Measurements from ENCODE around the gene GORAB.

- TF ChIP-seq, protein P1, sequence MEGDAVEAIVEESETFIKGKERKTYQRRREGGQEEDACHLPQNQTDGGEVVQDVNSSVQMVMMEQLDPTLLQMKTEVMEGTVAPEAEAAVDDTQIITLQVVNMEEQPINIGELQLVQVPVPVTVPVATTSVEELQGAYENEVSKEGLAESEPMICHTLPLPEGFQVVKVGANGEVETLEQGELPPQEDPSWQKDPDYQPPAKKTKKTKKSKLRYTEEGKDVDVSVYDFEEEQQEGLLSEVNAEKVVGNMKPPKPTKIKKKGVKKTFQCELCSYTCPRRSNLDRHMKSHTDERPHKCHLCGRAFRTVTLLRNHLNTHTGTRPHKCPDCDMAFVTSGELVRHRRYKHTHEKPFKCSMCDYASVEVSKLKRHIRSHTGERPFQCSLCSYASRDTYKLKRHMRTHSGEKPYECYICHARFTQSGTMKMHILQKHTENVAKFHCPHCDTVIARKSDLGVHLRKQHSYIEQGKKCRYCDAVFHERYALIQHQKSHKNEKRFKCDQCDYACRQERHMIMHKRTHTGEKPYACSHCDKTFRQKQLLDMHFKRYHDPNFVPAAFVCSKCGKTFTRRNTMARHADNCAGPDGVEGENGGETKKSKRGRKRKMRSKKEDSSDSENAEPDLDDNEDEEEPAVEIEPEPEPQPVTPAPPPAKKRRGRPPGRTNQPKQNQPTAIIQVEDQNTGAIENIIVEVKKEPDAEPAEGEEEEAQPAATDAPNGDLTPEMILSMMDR (conservative IDR thresholded peaks at IDR 0.05; ENCODE audit: low read depth, low read length) = no peak
- no peak for TF ChIP-seq EZH2 (IDR thresholded peaks at IDR 0.05; ENCODE audit: borderline replicate concordance, low read depth, low read length, poor library complexity, severe bottlenecking)
These were observed 13.5 kb downstream of the GORAB start for GRCh38 chr1:170545476-170545875.

Data from A673 (cell line).